Stimulated activated naive CD8-positive, alpha-beta T cell treated with anti-CD3 and anti-CD28 coated beads, Interleukin-15, Interleukin-2, amounts not matched to agents 100 U/mL and 50 U/mL, for 24 hours (primary cell): ENCODE results near the gene MAN2C1.
A peak's percentile ranks its signal among the peaks of the same experiment; 100 is the strongest.
"Not testable (repeated sequence)": the region's sequence is repeated elsewhere in the genome, so short reads cannot be mapped to it uniquely, and the experiment has no call there.

Experiments used
- ATAC-seq: fragments of 150-1000 bp; cut with Tn5 transposase; one replicate; pipeline ENCODE4 v1.10.0; 2021
- DNase-seq: peaks from one replicate; pipeline ENCODE4 v3.0.0; 2021

MAN2C1 gene

GRCh38 chr15:75343953-75344352 lies 24.5 kb downstream of the MAN2C1 start:
- DNase-seq, ATAC-seq: not testable (repeated sequence)

GRCh38 chr15:75342221-75342620 lies 26.2 kb downstream of the MAN2C1 start:
- DNase-seq (no peak), ATAC-seq (no peak)

- no peak for ATAC-seq
- no peak for DNase-seq
Observed at GRCh38 chr15:75339531-75340240, 28.7 kb downstream of the MAN2C1 start.

- no peak for ATAC-seq
- no peak for DNase-seq
Observed at GRCh38 chr15:75338661-75339240, 29.7 kb downstream of the MAN2C1 start.

- ATAC-seq (peak; percentile 78), DNase-seq (peak; percentile 90)
Observed at GRCh38 chr15:75335705-75336355, 32.6 kb downstream of the MAN2C1 start, which contains the start of gene COMMD4. TSS of gene COMMD4 (plus strand) at chr15:75336063. CDS start at chr15:75336090, 27 bp downstream.

GRCh38 chr15:75335313-75335704 lies 33.1 kb downstream of the MAN2C1 start:
- ATAC-seq (no peak), DNase-seq (no peak)

- DNase-seq, ATAC-seq: not testable (repeated sequence)
Observed at GRCh38 chr15:75333654-75334419, 34.6 kb downstream of the MAN2C1 start.

- ATAC-seq, DNase-seq: not testable (repeated sequence)
Observed at GRCh38 chr15:75332093-75332492, 36.3 kb downstream of the MAN2C1 start.

GRCh38 chr15:75329571-75329970 lies 38.8 kb downstream of the MAN2C1 start:
- no peak for ATAC-seq

GRCh38 chr15:75328493-75329314 lies 39.7 kb downstream of the MAN2C1 start:
- ATAC-seq: no peak
- no peak for DNase-seq

More at GRCh38 chr15:75329571-75329970, 38.8 kb downstream of the MAN2C1 start:
- DNase-seq: no peak

- no peak for DNase-seq
- no peak for ATAC-seq
Observed at GRCh38 chr15:75327491-75327890, 40.9 kb downstream of the MAN2C1 start.

- no peak for ATAC-seq
- no peak for DNase-seq
Observed at GRCh38 chr15:75327005-75327404, 41.4 kb downstream of the MAN2C1 start.

GRCh38 chr15:75325922-75326321 lies 42.5 kb downstream of the MAN2C1 start:
- ATAC-seq (no peak), DNase-seq (no peak)

GRCh38 chr15:75321711-75322110 lies 46.7 kb downstream of the MAN2C1 start:
- ATAC-seq: no peak

GRCh38 chr15:75319231-75319897 lies 49.0 kb downstream of the MAN2C1 start:
- not testable (repeated sequence) for ATAC-seq, DNase-seq

More at GRCh38 chr15:75321711-75322110, 46.7 kb downstream of the MAN2C1 start:
- no peak for DNase-seq

GRCh38 chr15:75314552-75315290 lies 53.7 kb downstream of the MAN2C1 start:
- ATAC-seq (no peak), DNase-seq (no peak)

- ATAC-seq: no peak
- no peak for DNase-seq
Observed at GRCh38 chr15:75313116-75313845, 55.1 kb downstream of the MAN2C1 start.

- not testable (repeated sequence) for DNase-seq
- ATAC-seq: peak; percentile 55
Observed at GRCh38 chr15:75312548-75312947, 55.9 kb downstream of the MAN2C1 start.

GRCh38 chr15:75309711-75310110 lies 58.7 kb downstream of the MAN2C1 start:
- ATAC-seq (no peak), DNase-seq (no peak)
